HCT116 (cell line): ENCODE results near the gene TCF21. TPM values are rescaled to one million over a fixed set of nuclear protein-coding genes. Genes with fewer than 3 reads are reported as not detected.

Experiments used
- ATAC-seq: fragments of 200-7000 bp; cut with Tn5 transposase; 2 replicates; pipeline ENCODE4 v1.9.1; 2020; ENCODE audit warnings: mild to moderate bottlenecking, moderate library complexity
- BruUV-seq: library from RNA; stranded (reverse); fragments of 400-500 nt; replicated peaks from 2 replicates; lab custom pipeline; 2021; lab: Mats Ljungman, UMichigan
- CTCF ChIA-PET: fragments of 300-600 bp; sonication (Branson Sonifier 250); formaldehyde crosslinking; loops from one replicate; lab custom pipeline; 2021; ENCODE audit warnings: antibody characterized with exemption; lab: Charles Lee
- POLR2A ChIA-PET: fragments of 300-600, 350-600 bp; sonication (Branson Sonifier 250); formaldehyde crosslinking; loops from one replicate; lab custom pipeline; 2021; ENCODE audit warnings: antibody characterized with exemption; lab: Charles Lee
- RAD21 ChIA-PET, 2 experiments: fragments of 300-600 bp; sonication (Branson Sonifier 250); formaldehyde crosslinking; loops; one replicate each; lab custom pipeline; 2023; ENCODE audit warnings: low total read pairs in 2 of 2; ENCODE audit not compliant: uncharacterized antibody in 2 of 2, unreplicated experiment in 2 of 2, low non-redundant PET in 1 of 2; lab: Charles Lee
- DNase-seq: peaks from one replicate; pipeline ENCODE4 v3.0.0-alpha.2; 2010; ENCODE audit warnings: low read depth, low spot score
- H2AFZ ChIP-seq: fragments of 200-600 bp; shearing (Covaris generic), sonication (generic); 2 replicates; pipeline ENCODE4 v1.6.1; 2017; ENCODE audit warnings: low read depth, mixed run types, mixed read lengths, antibody characterized with exemption, low read length; ENCODE audit not compliant: poor library complexity, severe bottlenecking
- H3K27ac ChIP-seq: 2 replicates; pipeline ENCODE4 v1.5.1; 2012; ENCODE audit warnings: low read depth, low read length
- H3K27me3 ChIP-seq: fragments of 200-600 bp; sonication (generic); 2 replicates; pipeline ENCODE4 v1.6.1; 2016; ENCODE audit warnings: mixed run types, low read length, mixed read lengths; ENCODE audit not compliant: insufficient read depth
- H3K36me3 ChIP-seq, 2 experiments: fragments of 200-500 bp in 1 of 2; fragments of 200-600 bp in 1 of 2; sonication (Bioruptor generic) in 1 of 2; sonication (generic) in 1 of 2; 2 replicates each; pipeline versions ENCODE4 v1.5.1 to v1.6.1; 2014 to 2016; ENCODE audit warnings: low read length in 2 of 2, inconsistent platforms in 1 of 2, mixed read lengths in 1 of 2, mixed run types in 1 of 2; ENCODE audit not compliant: insufficient read depth in 2 of 2, control insufficient read depth in 1 of 2
- H3K4me1 ChIP-seq, 2 experiments: fragments of 200-600 bp in 1 of 2; sonication (generic) in 1 of 2; 2 replicates each; pipeline versions ENCODE4 v1.5.1 to v1.6.1; 2012 to 2017; ENCODE audit warnings: low read length in 2 of 2, inconsistent platforms in 1 of 2, mild to moderate bottlenecking in 1 of 2, mixed read lengths in 1 of 2, mixed run types in 1 of 2, moderate library complexity in 1 of 2; ENCODE audit not compliant: insufficient read depth in 2 of 2, control insufficient read depth in 1 of 2
- H3K4me2 ChIP-seq: fragments of 200-600 bp; sonication (generic); 2 replicates; pipeline ENCODE4 v1.6.1; 2017; ENCODE audit warnings: mixed run types, low read length, mixed read lengths
- H3K4me3 ChIP-seq, 2 experiments: fragments of 200-600 bp in 1 of 2; sonication (generic) in 1 of 2; replicated peaks in 1 of 2; 2 replicates each; pipeline ENCODE4 v1.5.1; 2011 to 2016; ENCODE audit warnings: low read length in 2 of 2, control low read depth in 1 of 2, low read depth in 1 of 2, mild to moderate bottlenecking in 1 of 2, mixed read lengths in 1 of 2, mixed run types in 1 of 2
- H3K79me2 ChIP-seq: fragments of 200-600 bp; sonication (generic); 2 replicates; pipeline ENCODE4 v1.6.1; 2017; ENCODE audit warnings: mild to moderate bottlenecking, mixed run types, low read length, moderate library complexity, mixed read lengths; ENCODE audit not compliant: insufficient read depth
- H3K9ac ChIP-seq: fragments of 200-600 bp; sonication (generic); 2 replicates; pipeline ENCODE4 v1.6.1; 2016; ENCODE audit warnings: low read length, mixed read lengths
- H3K9me2 ChIP-seq: fragments of 200-600 bp; sonication (generic), shearing (Covaris generic); 2 replicates; pipeline ENCODE4 v1.6.1; 2017; ENCODE audit warnings: mixed run types, mild to moderate bottlenecking, moderate library complexity; ENCODE audit not compliant: insufficient read depth
- H3K9me3 ChIP-seq, 2 experiments: fragments of 200-500 bp in 1 of 2; fragments of 200-600 bp in 1 of 2; sonication (Bioruptor generic) in 1 of 2; sonication (generic) in 1 of 2; 2 replicates each; pipeline ENCODE4 v1.6.1; 2014 to 2017; ENCODE audit warnings: low read length in 2 of 2, mixed read lengths in 2 of 2, inconsistent platforms in 1 of 2, low read depth in 1 of 2, mild to moderate bottlenecking in 1 of 2, mixed run types in 1 of 2, moderate library complexity in 1 of 2; ENCODE audit not compliant: control insufficient read depth in 1 of 2, insufficient read depth in 1 of 2
- H4K20me1 ChIP-seq: fragments of 200-600 bp; sonication (generic), shearing (Covaris generic); 2 replicates; pipeline ENCODE4 v1.6.1; 2017; ENCODE audit warnings: mixed run types, mild to moderate bottlenecking, moderate library complexity; ENCODE audit not compliant: insufficient read depth
- ATF3 ChIP-seq: IDR thresholded peaks from 2 replicates; pipeline ENCODE4 v1.6.1; 2012
- CBX3 ChIP-seq: IDR thresholded peaks from 2 replicates; pipeline ENCODE4 v1.6.1; 2012; ENCODE audit warnings: low read depth
- CEBPB ChIP-seq: IDR thresholded peaks from 2 replicates; pipeline ENCODE4 v1.6.1; 2012; ENCODE audit warnings: low read depth
- CTCF ChIP-seq, 3 experiments: fragments of 200-600 bp in 1 of 3; sonication (generic) in 1 of 3; IDR thresholded peaks in 2 of 3; conservative IDR thresholded peaks in 1 of 3; 2 replicates each; pipeline ENCODE4 v1.5.1; 2012 to 2017; ENCODE audit warnings: low read depth in 2 of 3, low read length in 2 of 3, antibody characterized with exemption in 1 of 3, borderline replicate concordance in 1 of 3, control low read depth in 1 of 3, mild to moderate bottlenecking in 1 of 3, mixed read lengths in 1 of 3, mixed run types in 1 of 3, moderate library complexity in 1 of 3; ENCODE audit not compliant: insufficient read depth in 1 of 3
- EGR1 ChIP-seq: IDR thresholded peaks from 2 replicates; pipeline ENCODE4 v1.6.1; 2012; ENCODE audit warnings: low read depth
- ELF1 ChIP-seq: IDR thresholded peaks from 2 replicates; pipeline ENCODE4 v1.6.1; 2012; ENCODE audit warnings: low read depth, borderline replicate concordance
- EZH2phosphoT487 ChIP-seq: fragments of 200-600 bp; IDR thresholded peaks from 2 replicates; pipeline ENCODE4 v1.6.1; 2018; ENCODE audit warnings: antibody characterized with exemption, borderline replicate concordance
- FOSL1 ChIP-seq: IDR thresholded peaks from 2 replicates; pipeline ENCODE4 v1.6.1; 2012; ENCODE audit warnings: low read depth
- JUND ChIP-seq: IDR thresholded peaks from 2 replicates; pipeline ENCODE4 v1.6.1; 2012
- MAX ChIP-seq: IDR thresholded peaks from 2 replicates; pipeline ENCODE4 v1.6.1; 2012
- POLR2A ChIP-seq: IDR thresholded peaks from 2 replicates; pipeline ENCODE4 v1.7.0; 2011; ENCODE audit warnings: borderline replicate concordance; ENCODE audit not compliant: insufficient read depth, insufficient read length; ENCODE audit errors: extremely low read depth
- POLR2AphosphoS5 ChIP-seq: IDR thresholded peaks from 2 replicates; pipeline ENCODE4 v1.6.1; 2011; ENCODE audit warnings: mild to moderate bottlenecking, low read depth, low read length, moderate library complexity
- RAD21 ChIP-seq: IDR thresholded peaks from 2 replicates; pipeline ENCODE4 v1.6.1; 2012; ENCODE audit warnings: low read depth, mild to moderate bottlenecking
- SP1 ChIP-seq: IDR thresholded peaks from 2 replicates; pipeline ENCODE4 v1.6.1; 2012; ENCODE audit warnings: low read depth
- SRF ChIP-seq: IDR thresholded peaks from 2 replicates; pipeline ENCODE4 v1.6.1; 2012; ENCODE audit warnings: low read depth
- TCF7L2 ChIP-seq: IDR thresholded peaks from 2 replicates; pipeline ENCODE4 v1.7.0; 2011; ENCODE audit warnings: borderline replicate concordance, inconsistent platforms; ENCODE audit not compliant: insufficient read depth, insufficient read length; ENCODE audit errors: extremely low read depth
- YY1 ChIP-seq: IDR thresholded peaks from 2 replicates; pipeline ENCODE4 v1.6.1; 2011; ENCODE audit warnings: low read length, low read depth, moderate library complexity, mild to moderate bottlenecking; ENCODE audit not compliant: insufficient replicate concordance; ENCODE audit errors: extremely low read depth
- ZNF274 ChIP-seq: fragments of 200-500 bp; sonication (Bioruptor generic); IDR thresholded peaks from 2 replicates; pipeline ENCODE4 v1.6.1; 2014; ENCODE audit warnings: mild to moderate bottlenecking, low read depth, low read length, inconsistent platforms
- intact Hi-C: fragments of 100-400 bp; cut with micrococcal nuclease; formaldehyde crosslinking; loops from 2 replicates; pipeline ENCODE4 v1.10.0; 2022
- total RNA-seq: library from RNA; stranded (reverse); gene quantifications from one replicate; pipeline ENCODE4 v1.2.1, GENCODE V29; 2021; ENCODE audit not compliant: unreplicated experiment

Gene TCF21
- total RNA-seq, 1 experiment from 2014 or later, result 0.20 TPM

- no peaks in the 10 kb centered on the region for H3K27me3 ChIP-seq
Measured at GRCh38 chr6:133880006-133880405, 8.9 kb upstream of the TCF21 start.

More at GRCh38 chr6:133880006-133880405, 8.9 kb upstream of the TCF21 start:
- ChIA-PET CTCF (no interaction called here), RAD21 (no interaction called here), POLR2A (no interaction called here)
- Histone ChIP-seq H3K36me3 (no peaks in the 10 kb centered on the region), H3K9ac (no peak overlapping the region), H3K9me3 (no peaks in the 10 kb centered on the region), H3K9me2 (no peaks in the 10 kb centered on the region), H3K4me2 (no peak overlapping the region), H3K4me3 (no peak overlapping the region), H3K4me1 (no peaks in the 10 kb centered on the region), H3K27ac (no peak overlapping the region), H4K20me1 (no peaks in the 10 kb centered on the region), H2AFZ (no peak overlapping the region), H3K79me2 (no peaks in the 10 kb centered on the region)
- DNase-seq, result no peak
- no TSS peak for BruUV-seq
- ATAC-seq, result no peak
- TF ChIP-seq SRF (no peak), SP1 (no peak), EGR1 (no peak), CTCF (IDR thresholded peaks at IDR 0.05 in 2 of 3, conservative IDR thresholded peaks at IDR 0.05 in 1 of 3; ENCODE audit: borderline replicate concordance in 1 of 3, insufficient read depth in 1 of 3, low read depth in 2 of 3, low read length in 2 of 3) (no peak), CEBPB (no peak), YY1 (no peak), EZH2phosphoT487 (no peak), CBX3 (no peak), RAD21 (no peak), TCF7L2 (no peak), MAX (no peak), ZNF274 (no peak), POLR2A (no peak), ATF3 (no peak), JUND (no peak), ELF1 (no peak), POLR2AphosphoS5 (no peak), FOSL1 (no peak)
- intact Hi-C loops, result no loop called here
